Measurements from ENCODE around the gene CRYGC.
"Not testable (repeated sequence)": the region's sequence is repeated elsewhere in the genome, so short reads cannot be mapped to it uniquely, and the experiment has no call there.

The CRYGC gene

DNA sequence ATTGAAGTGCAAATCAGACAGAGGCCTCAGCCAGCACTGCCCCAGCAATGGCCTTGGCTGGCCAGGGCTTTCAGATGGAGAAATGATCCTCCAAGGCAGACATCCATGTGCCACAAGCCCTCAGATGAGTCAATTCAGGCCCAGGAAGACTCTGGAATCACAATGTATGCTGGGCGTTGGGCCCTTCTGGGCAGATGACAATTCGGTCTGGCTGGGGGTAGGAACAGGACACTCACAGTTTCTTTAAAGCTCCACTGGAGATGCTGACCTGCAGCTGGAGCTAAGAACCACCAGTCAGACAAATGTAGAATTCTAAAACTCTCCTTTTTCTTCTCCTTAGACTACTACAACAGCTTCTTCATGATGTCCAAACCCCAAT lies 7.1 kb upstream of the CRYGC start:
- DNase-seq (ENCODE audit: low read depth), result no peak

DNA sequence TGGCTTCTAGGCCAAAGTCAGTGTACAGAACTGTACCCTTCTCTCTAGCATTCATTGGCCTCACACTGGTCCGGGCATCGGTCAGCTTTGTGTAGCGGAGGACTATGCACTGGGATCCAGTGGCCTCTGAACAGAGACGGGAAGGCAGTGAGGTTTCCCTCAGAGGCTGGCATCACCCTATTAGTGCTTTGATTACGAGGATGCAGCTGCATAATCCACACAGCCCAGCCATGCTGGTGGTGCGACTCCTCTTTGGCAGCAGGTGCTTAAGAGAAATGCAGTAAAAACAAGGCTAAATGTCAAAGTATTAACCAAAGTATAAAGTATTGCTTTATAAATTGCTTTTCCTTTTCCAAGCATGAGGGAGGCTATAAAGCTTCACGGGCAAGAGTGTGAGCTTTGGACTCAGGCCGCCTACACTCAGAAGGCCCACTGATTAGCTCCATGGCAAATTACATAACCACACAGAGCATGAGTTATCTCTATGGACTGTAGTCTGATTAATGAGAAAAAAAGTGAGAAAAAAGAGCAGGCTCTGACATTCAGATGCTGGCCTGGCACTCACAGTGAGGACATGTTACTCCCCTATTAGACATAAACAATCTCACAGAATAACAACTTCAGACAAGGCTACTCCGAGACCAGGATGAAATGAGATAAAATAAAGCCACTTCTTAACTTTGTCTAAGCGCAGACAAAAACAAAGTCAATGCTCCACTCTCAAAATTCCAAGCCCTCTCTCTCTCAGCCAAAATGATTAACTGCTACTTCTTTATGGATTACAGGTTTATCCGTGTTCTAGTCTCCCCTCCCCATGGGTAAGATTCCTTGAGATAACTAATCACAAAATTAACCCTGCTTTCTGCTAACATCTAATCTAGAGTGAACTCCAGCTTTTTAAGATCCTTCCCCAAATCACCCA lies 6.4 kb upstream of the CRYGC start:
- DNase-seq (ENCODE audit: low read depth), result no peak

DNA sequence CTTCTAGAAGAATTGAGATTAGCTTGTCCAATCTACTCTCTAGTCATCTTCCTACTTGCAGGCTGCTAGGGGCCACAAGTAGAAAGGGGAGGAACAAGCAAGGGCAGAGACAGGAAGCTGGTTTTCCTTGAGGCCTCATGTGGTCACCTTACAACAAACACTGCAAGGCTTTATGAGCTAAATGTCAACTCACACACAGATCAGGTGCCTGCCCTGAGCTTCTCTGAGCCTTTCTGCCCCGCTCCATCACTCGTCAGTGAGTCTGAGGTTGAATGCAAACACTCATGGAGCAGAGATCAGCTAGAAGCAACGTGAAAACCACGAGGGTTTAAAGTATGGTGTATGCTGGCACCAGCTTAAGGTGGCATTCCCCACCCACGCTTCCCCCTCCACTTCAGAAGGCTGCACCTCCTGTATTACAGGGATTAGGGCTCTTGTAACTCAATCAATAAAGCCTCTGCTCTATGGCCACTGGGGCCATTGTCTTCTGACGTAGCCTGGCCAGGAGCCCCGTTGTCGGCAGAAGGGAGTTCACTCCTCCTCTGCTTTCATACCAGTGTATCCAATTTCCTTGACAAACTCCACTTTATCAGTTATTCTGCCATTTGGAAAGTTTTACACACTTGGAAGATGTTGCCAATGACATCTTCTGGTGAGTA lies 5.4 kb upstream of the CRYGC start:
- no peak for DNase-seq (ENCODE audit: low read depth)

DNA sequence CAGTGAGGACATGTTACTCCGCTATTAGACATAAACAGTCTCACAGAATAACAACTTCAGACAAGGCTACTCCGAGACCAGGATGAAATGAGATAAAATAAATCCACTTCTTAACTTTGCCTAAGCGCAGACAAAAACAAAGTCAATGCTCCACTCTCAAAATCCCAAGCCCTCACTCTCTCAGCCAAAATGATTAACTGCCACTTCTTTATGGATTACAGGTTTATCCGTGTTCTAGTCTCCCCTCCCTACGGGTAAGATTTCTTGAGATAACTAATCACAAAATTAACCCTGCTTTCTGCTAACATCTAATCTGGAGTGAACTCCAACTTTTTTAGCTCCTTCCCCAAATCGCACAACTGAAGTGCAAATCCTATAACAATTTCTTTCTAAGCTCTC lies 1.1 kb upstream of the CRYGC start:
- no peak for DNase-seq (ENCODE audit: low read depth)

DNA sequence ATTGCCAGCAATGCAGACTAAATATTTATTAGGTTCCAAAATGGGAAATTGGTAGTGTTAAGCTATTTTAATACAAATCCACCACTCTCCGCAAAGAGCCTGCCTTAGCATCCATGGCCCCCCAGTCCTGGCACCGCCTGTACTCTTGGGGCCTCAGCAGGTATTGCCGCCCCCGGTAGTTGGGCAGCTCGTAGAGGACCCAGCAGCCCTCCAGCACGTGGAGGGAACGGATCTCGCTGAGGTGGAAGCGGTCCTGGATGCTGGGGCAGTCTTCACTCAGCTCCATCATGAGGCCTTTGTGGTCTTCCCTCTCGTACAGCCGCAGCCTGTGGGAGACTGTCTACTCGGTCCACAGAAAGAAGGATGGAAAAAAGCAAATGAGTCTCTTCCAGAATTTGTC lies 1.5 kb downstream of the CRYGC start:
- DNase-seq (ENCODE audit: low read depth), result no peak

DNA sequence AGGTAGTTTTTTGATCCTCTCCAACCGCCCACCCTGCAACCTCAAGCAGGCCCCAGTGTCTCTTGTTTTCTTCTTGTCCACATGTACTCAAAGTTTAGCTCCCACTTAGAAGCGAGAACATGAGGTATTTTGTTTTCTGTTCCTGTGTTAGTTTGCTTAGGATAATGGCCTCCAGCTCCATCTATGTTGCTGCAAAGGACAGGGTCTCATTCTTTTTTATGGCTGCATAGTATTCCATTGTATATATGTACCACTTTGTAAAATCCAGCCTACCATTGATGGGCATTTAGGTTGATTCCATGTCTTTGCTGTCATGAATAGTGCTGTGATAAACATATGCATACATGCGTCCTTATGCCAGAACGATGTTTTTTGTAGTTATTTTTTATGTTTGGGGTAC lies 2.5 kb downstream of the CRYGC start:
- no peak for DNase-seq (ENCODE audit: low read depth)

DNA sequence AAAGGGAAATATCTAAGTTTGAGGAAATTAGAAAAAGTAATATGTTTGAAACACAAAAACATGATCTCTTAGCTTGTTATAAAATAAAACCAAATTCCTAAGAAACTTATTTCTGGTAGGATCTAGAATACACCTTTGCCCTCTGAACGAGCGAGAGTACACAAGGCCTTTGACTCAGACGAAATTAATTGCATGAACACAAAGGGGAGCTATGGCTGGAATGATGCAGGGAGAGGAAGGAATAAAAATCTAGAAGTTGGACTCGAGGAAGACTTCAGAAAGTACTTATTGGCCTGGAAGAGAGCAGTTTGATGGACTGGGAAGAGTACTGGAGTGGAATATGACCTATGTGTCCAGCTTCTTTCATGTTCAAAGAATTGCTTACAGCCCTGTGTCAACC lies 4.4 kb downstream of the CRYGC start:
- DNase-seq (ENCODE audit: low read depth), result no peak

DNA sequence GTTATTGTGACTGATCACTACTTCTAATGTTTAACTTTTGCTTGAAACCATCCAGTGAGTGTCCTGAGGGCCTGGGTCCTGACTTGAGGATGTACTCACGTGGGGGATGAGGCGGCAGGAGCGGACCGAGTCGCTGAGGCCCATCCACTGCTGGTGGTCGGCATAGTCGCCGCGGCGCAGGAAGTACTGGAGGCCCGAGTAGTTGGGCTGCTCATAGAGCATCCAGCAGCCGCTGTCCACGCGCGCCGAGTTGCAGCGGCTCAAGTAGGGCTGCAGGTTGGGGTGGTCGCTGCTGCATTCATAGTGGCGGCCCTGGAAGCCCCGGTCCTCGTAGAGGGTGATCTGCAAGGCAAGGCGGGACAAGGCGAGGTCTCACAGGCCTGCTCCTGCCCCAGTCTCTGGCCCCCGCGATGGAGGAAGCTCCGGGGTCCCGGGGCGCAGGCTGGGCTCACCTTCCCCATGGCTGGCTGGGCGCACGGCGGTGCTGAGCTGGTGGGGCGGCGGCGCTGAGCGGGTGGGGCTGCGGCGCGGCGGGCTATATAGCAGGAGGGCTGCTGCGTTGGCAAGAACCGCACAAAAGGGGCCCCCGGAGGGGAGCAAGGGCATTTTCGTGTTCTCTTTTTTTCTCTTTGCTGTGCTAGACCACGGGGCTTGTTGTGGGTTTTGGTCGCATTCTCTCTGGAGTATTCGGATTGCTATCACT lies 5.5 kb downstream of the CRYGC start, which contains the start of gene CRYGD:
CRYGD (minus strand) TSS at position 512 of the 703 bp plus-strand sequence; CDS start at position 461, 51 bp downstream.
- DNase-seq (ENCODE audit: low read depth), result not testable (repeated sequence)

DNA sequence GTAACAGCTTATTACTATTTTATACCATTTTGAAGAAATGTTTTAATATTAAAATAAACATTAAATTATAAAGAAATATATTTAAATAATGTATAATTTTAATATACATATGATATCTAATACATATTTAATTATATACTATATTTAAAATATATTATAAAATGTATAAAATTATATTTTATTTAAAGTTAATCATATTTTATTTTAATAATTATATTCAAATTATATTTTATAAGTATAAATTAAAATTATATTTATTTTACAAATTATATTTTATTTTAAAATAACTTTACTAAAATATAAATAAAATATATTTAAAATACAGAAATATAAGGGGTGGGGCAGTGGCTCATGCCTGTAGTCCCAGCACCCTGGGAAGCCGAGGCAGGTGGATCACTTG lies 7.4 kb downstream of the CRYGC start:
- DNase-seq (ENCODE audit: low read depth), result no peak

DNA sequence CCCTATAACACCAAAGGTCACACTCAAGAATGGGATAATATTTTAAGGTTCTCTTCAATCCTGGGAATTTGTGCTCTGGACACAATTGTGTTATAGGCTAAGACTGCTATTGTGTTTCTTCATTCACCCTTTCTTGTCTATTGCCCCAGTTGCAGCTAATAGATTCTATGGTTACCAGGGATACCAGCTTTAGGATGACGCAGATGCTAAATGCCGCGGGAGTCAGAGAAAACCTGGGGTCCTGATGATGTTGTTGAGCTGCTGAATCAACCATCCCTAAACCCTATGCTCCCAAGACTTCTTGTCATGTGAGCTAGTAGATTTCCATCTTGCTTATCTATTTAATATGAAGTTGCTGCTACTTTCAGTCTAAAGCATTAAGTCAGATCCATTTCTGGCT lies 10.7 kb downstream of the CRYGC start:
- no peak for DNase-seq (ENCODE audit: low read depth)

DNA sequence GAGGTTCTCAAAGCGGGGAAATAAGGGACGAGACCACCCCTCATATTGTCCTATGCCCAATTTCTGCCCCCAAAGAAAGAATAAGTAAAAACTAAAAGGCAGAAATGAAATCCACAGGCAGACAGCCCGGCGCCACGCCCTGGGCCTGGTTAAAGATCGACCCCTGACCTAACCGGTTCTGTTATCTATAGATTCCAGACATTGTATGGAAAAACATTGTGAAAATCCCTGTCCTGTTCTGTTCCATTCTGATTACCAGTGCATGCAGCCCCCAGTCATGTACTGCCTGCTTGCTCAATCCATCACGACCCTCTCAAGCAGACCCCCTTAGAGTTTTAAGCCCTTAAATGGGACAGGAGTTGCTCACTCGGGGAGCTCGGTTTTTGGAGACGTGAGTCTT lies 12.2 kb downstream of the CRYGC start:
- DNase-seq (ENCODE audit: low read depth), result not testable (repeated sequence)

DNA sequence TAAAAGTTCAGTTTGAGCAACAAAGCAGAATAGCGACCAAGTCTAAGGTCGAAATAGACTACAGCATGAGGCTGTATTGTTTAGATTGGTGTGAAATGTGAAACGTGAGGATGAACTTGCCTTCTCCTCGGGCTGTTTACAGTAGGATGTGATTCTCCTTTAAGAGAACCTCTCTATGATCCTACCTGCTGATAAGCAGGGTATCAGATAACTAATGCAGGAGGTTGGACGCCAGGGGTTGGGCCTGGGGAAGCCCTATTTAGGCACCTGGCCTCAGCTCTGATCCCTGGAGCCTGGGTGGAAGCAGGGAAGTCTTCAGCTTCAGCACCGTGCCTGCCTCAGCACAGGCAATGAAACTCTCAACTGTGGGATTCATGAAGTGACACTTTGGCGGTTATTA lies 16.7 kb downstream of the CRYGC start:
- no peak for DNase-seq (ENCODE audit: low read depth)

DNA sequence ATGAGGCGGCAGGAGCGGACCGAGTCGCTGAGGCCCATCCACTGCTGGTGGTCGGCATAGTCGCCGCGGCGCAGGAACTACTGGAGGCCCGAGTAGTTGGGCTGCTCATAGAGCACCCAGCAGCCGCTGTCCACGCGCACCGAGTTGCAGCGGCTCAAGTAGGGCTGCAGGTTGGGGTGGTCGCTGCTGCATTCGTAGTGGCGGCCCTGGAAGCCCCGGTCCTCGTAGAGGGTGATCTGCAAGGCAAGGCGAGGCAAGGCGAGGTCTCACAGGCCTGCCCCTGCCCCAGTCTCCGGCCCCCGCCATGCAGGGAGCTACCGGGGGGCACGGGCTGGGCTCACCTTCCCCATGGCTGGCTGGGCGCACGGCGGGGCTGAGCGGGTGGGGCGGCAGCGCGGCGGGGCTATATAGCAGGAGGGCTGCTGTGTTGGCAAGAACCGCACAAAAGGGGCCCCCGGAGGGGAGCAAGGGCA lies 17.3 kb downstream of the CRYGC start:
- not testable (repeated sequence) for DNase-seq (ENCODE audit: low read depth)

DNA sequence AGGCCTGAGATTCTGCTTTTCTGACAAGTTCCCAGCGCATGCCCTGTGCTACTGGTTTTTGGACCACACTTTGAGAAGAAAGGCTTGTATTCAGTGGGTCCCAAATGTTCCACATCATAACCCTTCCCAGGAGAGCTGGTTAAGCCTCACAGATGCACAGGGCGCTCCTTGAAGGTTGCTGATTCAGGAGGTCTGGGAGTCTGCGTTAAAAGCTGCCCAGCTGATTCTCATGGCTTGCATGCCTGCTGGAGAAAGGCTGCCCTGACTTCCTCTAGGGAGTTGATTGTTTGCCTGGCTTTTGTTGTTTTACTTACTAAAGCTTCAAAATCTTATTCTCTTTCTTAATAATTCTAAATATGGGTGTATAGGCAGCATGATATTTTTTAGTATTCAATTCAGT lies 26.0 kb downstream of the CRYGC start:
- DNase-seq (ENCODE audit: low read depth), result no peak

DNA sequence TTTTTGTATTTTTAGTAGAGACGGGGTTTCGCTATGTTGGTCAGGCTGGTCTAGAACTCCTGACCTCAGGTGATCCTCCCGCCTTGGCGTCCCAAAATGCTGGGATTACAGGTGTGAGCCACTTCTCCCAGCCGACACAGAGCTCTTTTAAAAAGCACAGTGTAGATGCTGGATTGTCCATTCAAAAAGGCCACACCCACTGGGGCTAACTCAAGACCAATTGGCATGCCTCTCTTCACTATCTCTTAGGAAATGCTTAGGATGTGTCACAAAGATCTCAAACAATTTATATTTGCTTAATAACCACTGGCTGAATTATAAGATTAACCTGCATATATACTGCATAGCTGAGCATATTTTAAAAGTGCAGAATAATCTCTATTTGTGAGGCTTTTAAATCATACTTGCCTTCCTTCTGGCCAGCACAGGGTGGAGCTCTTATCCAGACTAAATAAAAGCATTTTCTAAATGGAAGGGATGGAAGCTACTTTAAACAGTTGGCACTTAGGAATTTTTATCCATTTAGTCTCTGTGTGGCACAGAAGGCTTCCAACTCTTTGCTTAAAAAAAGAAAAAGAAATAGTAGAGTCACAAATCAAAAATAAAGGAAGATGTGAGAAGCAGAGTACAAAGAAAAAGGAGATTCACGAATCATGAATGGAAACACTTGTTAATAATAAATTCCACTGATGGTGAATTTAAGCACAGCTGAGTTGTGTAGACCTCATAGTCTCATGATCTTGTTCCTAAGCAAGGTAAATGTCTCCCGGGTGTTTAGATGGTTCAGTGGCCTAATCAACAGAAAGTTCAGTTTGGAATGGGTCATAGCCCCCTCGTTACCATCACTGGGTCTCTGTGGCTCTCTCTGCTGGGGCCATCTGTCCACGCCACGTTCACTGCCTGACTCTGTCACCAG lies 27.7 kb downstream of the CRYGC start:
- DNase-seq (ENCODE audit: low read depth), result peak; percentile 23

DNA sequence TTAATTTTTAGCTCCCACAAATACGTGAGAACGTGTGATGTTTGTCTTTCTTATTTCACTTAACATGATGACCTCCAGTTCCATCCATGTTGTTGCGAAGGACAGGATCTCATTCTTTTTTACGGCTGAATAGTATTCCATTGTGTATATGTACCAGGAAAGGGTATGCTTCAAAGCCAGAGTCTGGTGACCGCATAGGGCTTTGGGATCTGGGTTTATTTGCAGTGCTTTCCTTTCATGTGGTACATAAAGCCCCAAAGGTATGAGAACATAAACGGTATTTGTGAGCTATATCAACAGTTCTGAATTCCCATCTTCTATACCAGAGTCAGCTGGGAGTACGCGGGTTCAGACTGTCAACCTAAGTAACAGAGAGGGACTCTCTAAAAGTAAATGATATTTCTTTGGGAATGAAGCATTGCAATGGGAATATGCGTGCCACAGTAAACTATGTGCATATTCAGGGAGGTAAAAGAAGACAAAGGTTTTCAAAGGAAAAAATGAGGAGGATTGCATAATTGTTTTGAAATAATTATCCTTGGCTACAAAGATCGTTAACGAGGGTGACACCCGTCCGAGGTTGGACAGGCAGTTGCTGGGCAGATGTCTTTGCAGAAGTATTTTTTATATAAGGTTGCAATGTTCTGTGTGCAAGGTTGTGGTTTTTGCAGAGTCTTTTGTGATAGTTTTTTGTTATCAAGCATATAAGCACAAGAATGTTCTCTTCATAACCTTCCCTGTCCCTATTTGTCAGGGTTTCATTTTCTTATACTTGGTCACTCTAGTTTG lies 29.8 kb downstream of the CRYGC start:
- no peak for DNase-seq (ENCODE audit: low read depth)

DNA sequence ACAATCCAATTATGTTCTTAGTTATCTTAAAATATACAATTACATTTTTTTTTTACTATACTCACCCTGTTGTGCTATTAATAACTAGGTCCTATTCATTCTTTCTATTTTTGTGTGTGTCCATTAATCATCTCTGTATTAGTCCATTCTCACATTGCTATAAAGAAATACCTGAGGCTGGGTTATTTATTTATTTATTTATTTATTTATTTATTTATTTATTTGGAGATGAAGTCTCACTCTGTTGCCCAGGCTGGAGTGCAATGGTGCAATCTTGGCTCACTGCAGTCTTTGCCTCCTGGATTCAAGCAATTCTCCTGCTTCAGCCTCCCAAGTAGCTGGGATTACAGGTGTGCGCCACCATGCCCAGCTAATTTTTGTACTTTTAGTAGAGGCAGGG lies 30.9 kb downstream of the CRYGC start:
- not testable (repeated sequence) for DNase-seq (ENCODE audit: low read depth)

DNA sequence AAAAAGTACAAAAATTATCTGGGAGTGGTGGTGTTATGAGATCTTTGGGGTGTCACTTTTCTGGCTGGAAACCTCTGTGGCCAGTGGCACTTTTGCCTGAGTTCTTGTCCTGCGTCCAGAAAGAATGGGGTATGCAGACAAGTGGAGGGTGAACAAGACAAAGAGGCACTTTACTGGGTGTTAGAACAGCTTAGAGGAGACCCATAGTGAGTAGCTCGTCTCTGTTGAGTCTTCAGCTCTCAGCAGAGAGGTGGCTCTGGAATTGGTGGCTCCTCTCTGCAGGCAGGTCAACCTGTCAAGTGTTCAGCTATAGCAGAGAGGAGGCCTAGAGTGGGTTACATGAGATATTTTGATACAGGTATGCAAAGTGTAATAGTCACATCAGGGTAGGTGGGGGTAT lies 31.4 kb downstream of the CRYGC start:
- no peak for DNase-seq (ENCODE audit: low read depth)

DNA sequence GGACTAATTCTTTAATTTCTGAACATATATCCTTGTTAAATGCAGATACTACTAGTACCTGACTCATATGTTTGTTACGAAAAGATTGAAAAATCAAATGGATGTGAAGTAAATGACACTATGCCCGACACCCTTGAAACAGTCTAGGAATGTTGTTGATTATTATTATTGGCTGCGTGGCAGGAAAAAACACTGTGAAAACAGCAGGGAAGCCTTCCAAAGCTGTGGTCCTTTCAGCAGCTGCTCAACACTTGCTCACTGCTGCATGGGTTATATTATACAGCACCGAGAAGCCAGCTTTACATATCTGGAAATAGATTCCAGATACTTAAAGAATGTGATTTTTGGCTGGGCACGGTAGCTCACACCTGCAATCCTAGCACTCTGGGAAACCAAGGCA lies 31.8 kb downstream of the CRYGC start:
- DNase-seq (ENCODE audit: low read depth), result peak; percentile 45

DNA sequence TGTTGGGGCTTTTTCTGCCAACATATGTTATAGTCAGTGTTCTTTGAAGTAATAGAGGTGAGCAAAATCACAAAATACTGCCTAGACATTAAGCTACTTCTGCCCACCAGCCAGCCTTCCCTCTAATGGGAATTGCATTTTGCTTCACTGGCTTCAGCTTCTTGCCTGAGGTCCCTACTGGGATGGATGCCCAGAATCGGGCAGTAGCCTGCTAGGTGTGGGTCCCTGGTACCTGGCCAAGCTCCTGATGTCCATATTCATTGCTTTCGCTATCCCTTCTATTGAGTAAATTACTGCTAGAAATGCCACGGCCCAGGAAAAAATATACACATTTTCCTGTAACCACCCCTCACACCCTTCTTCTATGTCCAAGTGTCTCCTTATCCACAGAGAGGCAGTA lies 32.3 kb downstream of the CRYGC start:
- no peak for DNase-seq (ENCODE audit: low read depth)

DNA sequence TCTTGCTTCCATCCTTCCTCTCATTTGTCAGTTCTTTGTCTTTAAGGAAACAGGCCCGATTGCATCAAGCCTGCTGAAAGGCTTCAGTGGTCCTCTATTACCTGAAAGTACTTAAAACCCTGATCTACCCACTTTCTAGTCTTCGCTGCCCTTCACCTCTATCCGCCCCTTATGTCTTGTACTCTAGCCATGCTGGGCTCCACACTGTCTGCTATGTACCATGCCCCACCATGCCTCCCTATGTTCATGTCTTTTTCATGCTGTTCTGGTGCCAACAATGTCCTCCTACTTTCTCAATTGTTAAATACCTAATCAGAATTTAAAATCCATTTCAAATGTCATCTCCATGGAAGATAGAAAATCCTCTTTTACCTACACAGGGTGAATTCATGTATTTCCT lies 33.5 kb downstream of the CRYGC start:
- DNase-seq (ENCODE audit: low read depth), result no peak
